Stimulated activated CD4-positive, alpha-beta T cell treated with anti-CD3 and anti-CD28 coated beads, Interleukin-1b, Interleukin-23, amount 100 ng/mL, for 1 hour (primary cell): ENCODE measurements around the gene MT1A.

Source experiments
- DNase-seq, 2 donors: peaks; one replicate each; pipeline ENCODE4 v3.0.0-alpha.2; 2020; ENCODE audit warnings: low read depth in 2 of 2

MT1A gene

GRCh38 chr16:56679078-56679730 lies 40.7 kb downstream of the MT1A start:
- DNase-seq = no peak

DNA sequence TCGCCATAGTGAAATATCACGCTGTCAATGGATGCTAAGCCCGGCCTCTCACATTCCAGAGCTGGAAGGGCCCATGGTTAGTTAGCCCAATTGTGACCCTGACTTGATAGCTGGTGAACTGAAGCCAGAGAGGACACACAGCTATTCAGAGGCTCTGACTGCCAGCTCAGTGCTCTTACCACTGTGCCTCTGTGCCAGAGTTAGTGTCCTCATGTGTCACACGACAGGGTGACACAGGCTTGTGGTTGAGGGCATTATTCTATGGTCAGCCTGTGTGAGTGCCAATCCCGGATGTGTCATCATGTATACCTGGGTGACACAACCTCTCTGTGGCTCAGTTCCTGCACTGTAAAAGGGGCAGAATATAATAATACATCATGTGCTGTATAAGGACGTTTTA lies 41.4 kb downstream of the MT1A start:
- no peak for DNase-seq

- peak; percentile 68 to 87 for DNase-seq
Measured at GRCh38 chr16:56681939-56682702, 43.7 kb downstream of the MT1A start, which contains the start of gene MT1X. MT1X (plus strand) TSS chr16:56682470; CDS start chr16:56682541, 71 bp downstream.

DNA sequence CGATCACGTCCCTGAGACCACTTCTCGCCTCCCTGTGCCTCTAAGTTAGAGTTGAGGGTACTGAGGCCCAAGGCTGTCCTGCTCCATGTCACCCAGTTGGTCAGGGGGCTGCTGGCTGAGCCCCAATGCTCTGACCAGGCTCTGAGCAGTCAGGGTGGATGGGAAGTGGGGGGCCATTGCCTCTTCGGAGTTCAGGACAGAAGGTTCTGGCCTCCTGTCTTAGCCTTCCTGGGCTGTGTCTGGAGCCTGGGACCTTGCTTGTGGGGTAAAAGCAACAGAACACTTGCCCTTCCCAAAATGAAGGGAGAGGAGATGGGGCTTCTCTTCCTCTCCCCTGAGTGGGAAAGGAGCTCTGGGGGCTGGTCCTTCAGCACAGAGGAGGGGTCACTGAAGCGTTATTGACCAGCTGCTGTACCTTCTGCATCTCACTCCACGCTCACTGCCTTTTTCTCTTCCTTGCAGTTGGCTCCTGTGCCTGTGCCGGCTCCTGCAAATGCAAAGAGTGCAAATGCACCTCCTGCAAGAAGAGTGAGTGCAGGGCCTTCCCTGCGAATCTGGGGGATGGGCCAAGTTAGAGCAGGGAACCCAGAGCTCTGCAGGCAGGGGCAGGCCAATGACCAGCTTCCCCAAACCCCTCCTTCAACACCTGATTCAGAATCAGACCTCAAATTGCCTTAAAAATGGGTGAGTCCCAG lies 44.4 kb downstream of the MT1A start:
- DNase-seq = no peak

DNA sequence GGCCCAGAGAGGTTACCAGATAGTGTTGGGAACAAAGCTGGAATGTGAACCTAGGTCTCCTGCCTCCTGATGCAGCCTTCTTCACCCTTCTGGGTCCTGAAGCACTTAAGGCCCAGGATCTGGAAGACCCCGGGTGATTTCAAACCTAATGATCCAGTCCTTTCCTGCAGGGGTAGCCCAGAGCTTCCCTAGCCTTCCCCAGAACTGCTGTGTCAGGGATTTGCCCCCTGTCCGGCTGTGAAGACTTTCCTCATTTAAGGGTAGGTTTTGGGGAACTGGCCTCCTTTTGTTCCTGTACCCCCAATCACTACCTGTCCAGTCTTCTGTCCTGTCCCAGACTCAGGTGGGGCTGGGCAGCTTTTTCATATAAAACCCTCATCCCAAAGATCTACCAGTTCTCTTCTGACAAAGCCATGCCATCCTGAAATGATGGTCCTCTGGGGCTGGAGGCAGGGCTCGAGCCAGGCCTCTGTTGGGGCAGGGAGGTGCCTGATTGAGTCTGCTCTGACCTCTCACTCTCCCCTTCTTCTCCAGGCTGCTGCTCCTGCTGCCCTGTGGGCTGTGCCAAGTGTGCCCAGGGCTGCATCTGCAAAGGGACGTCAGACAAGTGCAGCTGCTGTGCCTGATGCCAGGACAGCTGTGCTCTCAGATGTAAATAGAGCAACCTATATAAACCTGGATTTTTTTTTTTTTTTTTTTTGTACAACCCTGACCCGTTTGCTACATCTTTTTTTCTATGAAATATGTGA lies 45.1 kb downstream of the MT1A start:
- no peak for DNase-seq

DNA sequence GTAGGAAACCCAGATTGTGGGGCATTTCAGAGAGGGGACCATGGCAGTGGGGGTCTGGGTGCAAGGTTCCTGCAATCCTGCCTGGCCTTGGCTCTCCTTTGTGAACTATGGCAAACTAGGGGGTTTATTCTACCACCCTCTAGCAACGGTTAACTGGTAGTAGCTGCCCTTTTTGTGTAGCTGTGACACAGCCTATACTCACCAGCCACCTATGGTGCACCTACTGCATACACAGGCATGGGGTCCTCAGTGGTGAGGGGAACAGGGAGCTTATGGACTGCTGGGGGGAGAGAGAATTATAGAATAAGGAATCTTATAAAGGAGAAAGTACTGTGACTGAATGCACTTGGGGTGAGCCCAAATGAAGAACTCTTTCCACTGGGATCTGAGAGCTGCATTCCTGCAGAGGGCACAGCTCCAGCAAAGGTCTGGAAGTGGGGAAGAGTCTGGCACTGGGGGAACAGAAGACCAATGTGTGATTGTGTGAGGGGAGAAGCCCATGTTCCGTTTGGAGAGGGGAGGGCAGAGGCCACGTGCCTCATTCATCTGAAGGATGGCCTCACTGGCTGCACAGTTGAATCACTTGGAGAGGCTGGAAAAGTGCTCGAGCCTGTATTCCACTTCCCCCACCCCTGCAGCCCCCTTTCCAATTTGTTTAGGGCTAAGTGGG lies 45.9 kb downstream of the MT1A start:
- no peak for DNase-seq

- DNase-seq = no peak
Measured at GRCh38 chr16:56684926-56685590, 46.6 kb downstream of the MT1A start.

- DNase-seq = no peak
Measured at GRCh38 chr16:56686758-56687157, 48.3 kb downstream of the MT1A start.

DNA sequence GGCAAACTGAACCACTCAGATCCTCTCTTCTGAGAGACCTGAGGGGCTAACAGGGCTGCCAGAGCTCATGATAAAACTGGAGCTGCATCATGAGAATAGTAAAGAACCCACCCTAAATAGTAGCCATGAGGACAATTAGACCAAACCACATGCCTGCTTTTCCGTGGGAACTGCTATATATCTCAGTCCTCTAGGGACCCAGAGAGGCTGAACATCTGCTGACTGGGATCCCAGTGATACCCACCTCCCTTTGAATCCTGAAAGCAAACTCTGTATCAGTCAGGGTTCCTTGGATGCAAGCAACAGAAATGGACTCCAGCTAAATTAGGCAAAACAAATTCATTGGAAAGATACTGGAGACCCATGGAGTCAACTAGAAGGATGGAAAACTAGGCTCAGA lies 50.3 kb downstream of the MT1A start:
- no peak for DNase-seq

DNA sequence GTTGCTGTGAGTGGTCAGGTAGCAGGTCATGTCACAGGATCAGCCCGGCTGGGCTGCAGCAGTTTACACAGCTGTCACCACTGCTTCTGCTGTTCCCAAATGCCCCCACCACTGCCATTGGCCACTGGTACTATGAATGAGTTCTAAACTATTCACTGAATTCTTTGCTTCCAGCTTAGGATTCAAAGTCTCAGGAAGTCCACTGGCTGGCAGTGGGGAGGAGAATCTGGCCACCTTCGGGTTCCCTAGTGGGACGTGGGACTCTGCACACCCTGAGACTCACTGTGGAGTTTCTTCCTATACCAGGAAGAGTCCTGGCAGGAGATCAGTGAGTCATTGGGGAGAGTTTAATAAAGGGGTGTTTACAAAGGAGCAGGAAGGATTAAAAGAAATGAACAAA lies 50.7 kb downstream of the MT1A start:
- no peak for DNase-seq
